BLaER1 treated with 17β-estradiol and CSF1 and Interleukin-3, amounts not matched to agents 10 nM and 100 nM (cell line): Measurements from ENCODE around the gene CRB2.
"Not testable (repeated sequence)": the region's sequence is repeated elsewhere in the genome, so short reads cannot be mapped to it uniquely, and the experiment has no call there.

Experiments
- H3K27ac ChIP-seq, 11 experiments: shearing (Covaris generic); formaldehyde crosslinking; 2 replicates each; pipeline ENCODE4 v1.8.1; 2022
- H3K27me3 ChIP-seq, 11 experiments: shearing (Covaris generic); formaldehyde crosslinking; 2 replicates each; pipeline ENCODE4 v1.8.1; 2022
- H3K36me3 ChIP-seq, 11 experiments: shearing (Covaris generic); formaldehyde crosslinking; 2 replicates each; pipeline ENCODE4 v1.8.1; 2022
- H3K4me1 ChIP-seq, 10 experiments: shearing (Covaris generic); formaldehyde crosslinking; 2 replicates each; pipeline ENCODE4 v1.8.1; 2022
- H3K4me2 ChIP-seq, 11 experiments: shearing (Covaris generic); formaldehyde crosslinking; 2 replicates each; pipeline ENCODE4 v1.8.1; 2022
- H3K4me3 ChIP-seq, 10 experiments: shearing (Covaris generic); formaldehyde crosslinking; 2 replicates each; pipeline ENCODE4 v1.8.1; 2022
- H3K9ac ChIP-seq, 11 experiments: shearing (Covaris generic); formaldehyde crosslinking; 2 replicates each; pipeline ENCODE4 v1.8.1; 2022
- H3K9me3 ChIP-seq, 11 experiments: shearing (Covaris generic); formaldehyde crosslinking; replicated peaks in 1 of 11; 2 replicates each; pipeline ENCODE4 v1.8.1; 2022
- H4K20me1 ChIP-seq, 11 experiments: shearing (Covaris generic); formaldehyde crosslinking; 2 replicates each; pipeline ENCODE4 v1.8.1; 2022
- Cebpa-rat ChIP-seq, 11 experiments: shearing (Covaris generic); IDR thresholded peaks; 2 replicates each; pipeline ENCODE4 v1.8.1; 2022

Gene CRB2

DNA sequence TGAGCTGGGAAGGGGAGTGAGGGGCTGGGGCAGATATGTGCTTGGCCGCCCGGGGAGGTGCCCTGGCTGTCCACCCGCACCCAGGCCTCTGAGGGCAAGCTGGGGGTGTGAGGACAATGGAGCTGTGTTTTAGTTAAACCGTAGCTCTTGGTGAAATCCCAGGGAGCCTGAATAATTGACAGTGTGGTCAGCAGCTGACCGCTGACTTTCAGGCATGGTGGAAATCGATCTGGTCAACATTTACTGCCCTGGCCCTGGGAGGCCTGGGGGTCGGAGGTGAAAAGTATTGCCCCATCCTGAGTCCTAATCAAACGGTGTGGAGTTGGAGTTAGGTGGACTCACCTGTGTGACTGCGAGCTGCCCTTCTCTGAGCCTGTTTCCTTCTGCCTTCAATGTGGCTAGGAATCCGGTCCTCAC lies 31.2 kb upstream of the CRB2 start:
- Histone ChIP-seq H3K27me3 (no peaks in the 10 kb centered on the region), H3K4me1 (peaks cover 39 to 100% (median 97%) of the 10 kb centered on the region in 10 experiments), H3K4me3 (no peak overlapping the region), H3K9me3 (no peaks in the 10 kb centered on the region), H3K36me3 (no peaks in the 10 kb centered on the region), H3K9ac (no peak overlapping the region), H4K20me1 (no peaks in the 10 kb centered on the region), H3K27ac (peak overlapping the region in 6 of 11 experiments; percentile 11 to 96 (median 89); a peak in 8 of 22 replicates), H3K4me2 (peak overlapping the region in 5 of 11 experiments; percentile 68 to 90 (median 80); a peak in 8 of 22 replicates)
- no peak for TF ChIP-seq Cebpa-rat (IDR thresholded peaks at IDR 0.05)

DNA sequence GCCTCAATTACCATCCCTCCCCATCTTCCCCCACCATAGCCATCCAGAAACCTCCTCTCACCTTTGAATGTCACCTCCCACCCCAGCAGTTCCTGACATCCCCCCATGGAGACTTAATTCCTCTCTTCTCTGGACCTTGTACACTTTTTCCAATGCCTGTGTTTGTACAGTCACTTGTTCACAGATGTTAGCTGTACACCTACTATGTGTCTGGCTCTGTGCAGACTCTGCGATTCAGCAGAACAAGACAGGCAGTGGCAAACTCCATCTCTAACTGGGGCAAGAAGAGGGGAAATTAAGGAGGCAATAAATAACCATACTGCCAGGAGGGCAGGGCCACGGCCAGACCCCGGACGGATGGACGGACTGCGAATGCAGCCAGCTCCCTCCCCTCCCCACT lies 29.8 kb upstream of the CRB2 start:
- no peaks in the 10 kb centered on the region for H4K20me1 ChIP-seq
- no peak overlapping the region for H3K4me3 ChIP-seq
- peak overlapping the region; percentile 44 to 90 (median 74) for H3K4me2 ChIP-seq
- H3K9ac ChIP-seq, result peak overlapping the region in 8 of 11 experiments; percentile 37 to 63 (median 46); a peak in 16 of 22 replicates
- no peaks in the 10 kb centered on the region for H3K27me3 ChIP-seq
- no peaks in the 10 kb centered on the region for H3K9me3 ChIP-seq
- TF ChIP-seq Cebpa-rat (IDR thresholded peaks at IDR 0.05), result no peak
- H3K4me1 ChIP-seq, result peaks cover 46 to 100% (median 97%) of the 10 kb centered on the region in 10 experiments
- no peaks in the 10 kb centered on the region for H3K36me3 ChIP-seq
- peak overlapping the region in 10 of 11 experiments; percentile 41 to 91 (median 72); a peak in 20 of 22 replicates for H3K27ac ChIP-seq

DNA sequence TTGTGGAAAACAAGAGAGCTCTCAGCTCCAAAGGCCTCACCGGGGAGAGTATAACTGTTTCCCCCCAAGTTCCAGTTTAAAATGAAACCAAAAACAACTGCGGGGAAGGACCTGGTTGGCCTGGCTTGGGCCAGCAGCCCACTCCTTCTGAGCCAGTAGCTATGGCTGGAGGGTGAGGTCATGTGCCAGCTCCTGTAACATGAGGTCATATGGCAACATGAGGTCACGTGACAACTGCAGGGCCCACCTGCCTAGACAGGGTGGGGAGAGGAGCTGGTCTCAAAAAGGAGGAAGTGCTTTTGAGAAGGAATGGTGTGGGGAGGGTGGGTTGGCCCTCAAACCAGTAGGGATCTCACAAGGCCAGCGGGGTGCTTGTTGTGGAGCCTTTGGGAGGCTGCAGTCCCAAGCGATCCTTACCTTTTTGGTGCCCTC lies 29.3 kb upstream of the CRB2 start:
- Histone ChIP-seq H3K27me3 (no peaks in the 10 kb centered on the region), H3K4me3 (no peak overlapping the region), H4K20me1 (no peaks in the 10 kb centered on the region), H3K9me3 (no peaks in the 10 kb centered on the region), H3K4me1 (peaks cover 51 to 100% (median 97%) of the 10 kb centered on the region in 10 experiments), H3K36me3 (no peaks in the 10 kb centered on the region), H3K9ac (peak overlapping the region in 8 of 11 experiments; percentile 37 to 63 (median 46); a peak in 15 of 22 replicates), H3K27ac (peak overlapping the region in 10 of 11 experiments; percentile 41 to 91 (median 72); a peak in 20 of 22 replicates), H3K4me2 (peak overlapping the region; percentile 44 to 90 (median 74))
- TF ChIP-seq Cebpa-rat (IDR thresholded peaks at IDR 0.05), result no peak

- Histone ChIP-seq H3K36me3 (no peaks in the 10 kb centered on the region), H3K4me2 (peak overlapping the region in 7 of 11 experiments; percentile 68 to 90 (median 78); a peak in 10 of 22 replicates), H3K27ac (peak overlapping the region in 5 of 11 experiments; percentile 12 to 91 (median 76); a peak in 7 of 22 replicates)
Measured at GRCh38 chr9:123327697-123328100, 28.3 kb upstream of the CRB2 start.

DNA sequence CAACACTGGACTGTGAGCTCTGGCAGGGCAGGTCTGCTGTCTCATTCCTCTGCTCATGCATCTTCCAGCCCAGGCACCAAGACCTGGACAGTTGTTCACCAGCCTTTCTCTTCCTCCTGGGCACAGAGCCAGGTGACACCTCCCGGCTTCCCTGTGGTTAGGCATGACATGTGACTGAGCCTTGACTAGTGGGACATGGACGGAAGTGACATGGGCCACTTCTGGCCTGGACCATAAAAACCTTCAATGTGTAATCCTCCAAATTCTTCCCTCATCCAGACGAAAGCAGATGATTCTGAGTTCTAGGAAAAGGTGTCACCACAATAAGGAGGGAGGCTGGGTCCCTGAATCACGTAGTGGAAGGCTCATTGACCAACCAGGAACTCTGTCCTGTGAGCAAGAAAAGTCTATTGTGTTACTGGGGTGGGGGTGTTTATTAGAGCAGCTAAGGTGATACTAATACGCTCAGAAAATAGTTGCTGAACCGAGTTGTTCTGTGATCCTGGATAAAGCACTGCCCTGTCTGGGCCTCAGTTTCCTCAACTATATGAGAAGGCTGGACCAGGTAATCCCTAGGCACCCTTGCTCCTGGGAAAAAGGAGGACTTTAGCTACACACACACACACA lies 26.6 kb upstream of the CRB2 start:
- no peaks in the 10 kb centered on the region for H3K9me3 ChIP-seq
- TF ChIP-seq Cebpa-rat (IDR thresholded peaks at IDR 0.05), result no peak
- no peak overlapping the region for H3K9ac ChIP-seq
- H3K4me1 ChIP-seq, result peaks cover 54 to 100% (median 97%) of the 10 kb centered on the region in 10 experiments
- peak overlapping the region; percentile 53 to 87 (median 67) for H3K4me2 ChIP-seq
- peak overlapping the region in 9 of 11 experiments; percentile 1 to 91 (median 38); a peak in 13 of 22 replicates for H3K27ac ChIP-seq
- H3K4me3 ChIP-seq, result no peak overlapping the region
- no peaks in the 10 kb centered on the region for H3K27me3 ChIP-seq
- H4K20me1 ChIP-seq, result no peaks in the 10 kb centered on the region
- H3K36me3 ChIP-seq, result no peaks in the 10 kb centered on the region

More at GRCh38 chr9:123327697-123328100, 28.3 kb upstream of the CRB2 start:
- Histone ChIP-seq H4K20me1 (no peaks in the 10 kb centered on the region), H3K4me1 (peaks cover 47 to 100% (median 97%) of the 10 kb centered on the region in 10 experiments), H3K27me3 (no peaks in the 10 kb centered on the region), H3K9me3 (no peaks in the 10 kb centered on the region), H3K4me3 (no peak overlapping the region), H3K9ac (no peak overlapping the region)
- TF ChIP-seq Cebpa-rat (IDR thresholded peaks at IDR 0.05), result no peak

DNA sequence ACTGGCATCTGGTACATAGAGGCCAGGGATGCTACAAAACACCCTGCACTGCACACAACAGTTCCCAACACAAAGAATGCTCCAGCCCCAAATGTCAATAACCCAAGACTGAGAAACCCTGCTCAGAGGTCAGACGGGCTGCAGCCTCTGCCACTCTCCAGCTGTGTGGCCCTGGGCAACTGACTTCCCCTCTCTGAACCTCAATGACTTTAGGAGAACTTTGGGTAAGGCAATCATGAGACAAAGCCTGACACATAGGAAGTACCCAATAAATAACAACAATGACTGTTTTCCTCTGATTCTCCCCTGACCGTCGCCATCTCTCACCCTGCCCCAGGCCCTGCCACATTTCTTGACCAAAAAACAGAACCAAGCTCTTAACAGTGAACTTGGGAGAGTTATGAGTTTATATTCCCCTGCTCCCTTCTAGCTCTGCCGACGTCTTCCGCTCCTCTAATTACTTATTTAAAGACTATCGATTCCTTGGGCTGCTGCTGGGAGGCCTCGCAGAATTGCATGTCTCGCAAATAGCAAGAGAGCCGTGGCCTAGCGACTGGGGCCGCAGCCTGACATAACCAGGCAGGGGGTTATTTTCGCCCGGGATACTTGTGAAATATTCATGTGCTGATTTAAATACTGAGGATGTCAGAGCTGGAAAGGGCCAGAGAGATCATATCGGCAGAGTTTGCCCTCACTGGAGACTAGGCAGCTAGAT lies 24.5 kb upstream of the CRB2 start:
- H3K4me2 ChIP-seq, result peak overlapping the region; percentile 4 to 94 (median 50); a peak in 17 of 22 replicates
- TF ChIP-seq Cebpa-rat (IDR thresholded peaks at IDR 0.05), result no peak
- peaks cover 65 to 100% (median 98%) of the 10 kb centered on the region in 10 experiments for H3K4me1 ChIP-seq
- no peaks in the 10 kb centered on the region for H4K20me1 ChIP-seq
- H3K9ac ChIP-seq, result no peak overlapping the region; a peak in 1 of 22 replicates
- peak overlapping the region in 8 of 11 experiments; percentile 10 to 98 (median 32); a peak in 10 of 22 replicates for H3K27ac ChIP-seq
- H3K36me3 ChIP-seq, result no peaks in the 10 kb centered on the region
- H3K27me3 ChIP-seq, result no peaks in the 10 kb centered on the region
- H3K4me3 ChIP-seq, result no peak overlapping the region
- no peaks in the 10 kb centered on the region for H3K9me3 ChIP-seq

DNA sequence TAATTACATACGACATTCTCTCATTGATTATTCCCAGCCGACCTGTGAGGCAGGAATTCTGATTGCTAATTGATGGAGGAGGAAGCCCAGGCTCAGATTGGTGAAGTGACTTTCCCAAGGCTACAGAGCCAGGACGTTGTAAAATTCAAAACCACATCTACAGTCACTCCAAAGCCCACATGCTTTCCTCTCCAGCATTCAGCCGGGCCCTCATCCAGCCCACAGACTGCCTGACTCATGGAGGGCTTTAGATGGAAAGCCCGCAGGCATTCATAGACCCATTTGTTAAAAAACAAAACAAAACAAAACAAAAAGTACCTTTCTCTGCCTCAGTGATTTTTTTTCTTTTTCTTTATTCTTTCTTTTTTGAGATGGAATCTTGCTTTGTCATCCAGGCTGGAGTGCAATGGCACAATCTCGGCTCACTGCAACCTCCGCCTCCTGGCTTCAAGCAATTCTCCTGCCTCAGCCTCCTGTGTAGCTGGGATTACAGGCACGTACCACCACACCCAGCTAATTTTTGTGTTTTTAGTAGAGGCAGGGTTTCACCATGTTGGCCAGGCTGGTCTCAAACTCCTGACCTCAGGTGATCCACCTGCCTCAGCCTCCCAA lies 22.8 kb upstream of the CRB2 start:
- not testable (repeated sequence) for H3K27me3 ChIP-seq, H4K20me1 ChIP-seq, H3K4me3 ChIP-seq, H3K9ac ChIP-seq, H3K36me3 ChIP-seq, H3K9me3 ChIP-seq
- Histone ChIP-seq H3K4me1 (peaks cover 70 to 100% (median 100%) of the 10 kb centered on the region in 10 experiments), H3K27ac (peak overlapping the region in 7 of 11 experiments; percentile 3 to 98 (median 31); a peak in 10 of 22 replicates), H3K4me2 (peak overlapping the region; percentile 10 to 95 (median 91); a peak in 21 of 22 replicates)

GRCh38 chr9:123334639-123335038 lies 21.4 kb upstream of the CRB2 start:
- peaks cover 75 to 100% (median 98%) of the 10 kb centered on the region in 10 experiments for H3K4me1 ChIP-seq
- peak overlapping the region in 8 of 11 experiments; percentile 46 to 99 (median 95); a peak in 14 of 22 replicates for H3K27ac ChIP-seq
- H4K20me1 ChIP-seq, result no peaks in the 10 kb centered on the region
- H3K36me3 ChIP-seq, result no peaks in the 10 kb centered on the region
- no peak for TF ChIP-seq Cebpa-rat (IDR thresholded peaks at IDR 0.05)
- H3K4me2 ChIP-seq, result peak overlapping the region; percentile 69 to 95 (median 91); a peak in 21 of 22 replicates
- H3K4me3 ChIP-seq, result no peak overlapping the region
- no peaks in the 10 kb centered on the region for H3K9me3 ChIP-seq
- H3K27me3 ChIP-seq, result no peaks in the 10 kb centered on the region
- peak overlapping the region in 3 of 11 experiments; percentile 9 to 86 (median 64); a peak in 2 of 22 replicates for H3K9ac ChIP-seq
